Thyroid gland (tissue), 4 donors: ENCODE measurements around the gene PTP4A2. TPM values are rescaled to one million over a fixed set of nuclear protein-coding genes. Genes with fewer than 3 reads are reported as not detected.

Experiments
- DNase-seq, 2 donors: peaks; one replicate each; pipeline ENCODE4 v3.0.0-alpha.2; 2019
- H3K27ac ChIP-seq, 3 donors: fragments of 200-600 bp; sonication (generic); 1 replicate in 2 of 3; 2 replicates in 1 of 3; pipeline ENCODE4 v1.5.1; 2016 to 2019; ENCODE audit warnings: mild to moderate bottlenecking in 1 of 3, moderate library complexity in 1 of 3
- H3K27me3 ChIP-seq: fragments of 200-600 bp; sonication (generic); one replicate; pipeline ENCODE4 v1.5.1; 2019
- H3K36me3 ChIP-seq, 2 donors: fragments of 200-600 bp; sonication (generic); one replicate each; pipeline ENCODE4 v1.5.1; 2016 to 2019
- H3K4me1 ChIP-seq, 2 donors: fragments of 200-600 bp; sonication (generic); one replicate each; pipeline ENCODE4 v1.5.1; 2017 to 2019
- H3K4me3 ChIP-seq, 3 donors: fragments of 200-600 bp; sonication (generic); replicated peaks in 1 of 3; 1 replicate in 2 of 3; 2 replicates in 1 of 3; pipeline ENCODE4 v1.5.1; 2016; ENCODE audit warnings: mild to moderate bottlenecking in 1 of 3
- H3K9me3 ChIP-seq: fragments of 200-600 bp; sonication (generic); one replicate; pipeline ENCODE4 v1.5.1; 2017
- CTCF ChIP-seq, 6 experiments: fragments of 200-600 bp in 3 of 6; fragments of 450-650 bp in 3 of 6; sonication (generic) in 3 of 6; IDR thresholded peaks; one replicate each; pipeline ENCODE4 v1.5.1; 2016 to 2019; ENCODE audit warnings: antibody characterized with exemption in 6 of 6, mild to moderate bottlenecking in 2 of 6, inconsistent platforms in 1 of 6, moderate library complexity in 1 of 6
- POLR2A ChIP-seq, 2 donors: fragments of 450-650 bp; IDR thresholded peaks; one replicate each; pipeline ENCODE4 v1.6.1; 2017; ENCODE audit warnings: antibody characterized with exemption in 2 of 2, mild to moderate bottlenecking in 2 of 2, moderate library complexity in 1 of 2
- WGBS, 2 donors: methylation state at CpG; one replicate each; pipeline ENCODE4 v1.1.5; 2017; 5-methylcytosine and 5-hydroxymethylcytosine counted together
- intact Hi-C: fragments of 100-400 bp; cut with DNase I; formaldehyde crosslinking; loops from one replicate; pipeline ENCODE4 v1.15.1; 2023
- total RNA-seq, 4 donors: library from RNA; depleted of rRNA; stranded (reverse); fragments of >200 nt; gene quantifications; one replicate each; pipeline ENCODE4 v1.2.3, GENCODE V29; 2016

The PTP4A2 gene
- total RNA-seq, 4 donors from 2014 or later: 204 to 507 (median 328) TPM

GRCh38 chr1:31867546-31867945 lies 70.6 kb downstream of the PTP4A2 start:
- no peak for DNase-seq
- Histone ChIP-seq H3K4me1 (peaks cover 0 to 4% of the 10 kb centered on the region in 2 donors), H3K27me3 (no peaks in the 10 kb centered on the region), H3K9me3 (no peaks in the 10 kb centered on the region), H3K27ac (no peak overlapping the region), H3K36me3 (no peaks in the 10 kb centered on the region), H3K4me3 (no peak overlapping the region)
- TF ChIP-seq CTCF (IDR thresholded peaks at IDR 0.05): no peak
- TF ChIP-seq POLR2A (IDR thresholded peaks at IDR 0.05): no peak
- 89 to 90% methylated on average over 7 of the region's 7 CpGs for WGBS, 2 donors
- intact Hi-C loops: no loop called here

GRCh38 chr1:31866450-31867032 lies 71.6 kb downstream of the PTP4A2 start:
- WGBS, 2 donors: 19 to 30% methylated on average over 5 of the region's 5 CpGs
- H3K27ac ChIP-seq: peak overlapping the region in 2 of 3 donors; percentile 17 to 38
- no peaks in the 10 kb centered on the region for H3K36me3 ChIP-seq
- intact Hi-C loops: no loop called here
- H3K4me1 ChIP-seq: no peaks in the 10 kb centered on the region
- TF ChIP-seq POLR2A (IDR thresholded peaks at IDR 0.05) (no peak), CTCF (IDR thresholded peaks at IDR 0.05) (no peak)
- no peak overlapping the region for H3K4me3 ChIP-seq
- DNase-seq: peak; percentile 34 to 35
- no peaks in the 10 kb centered on the region for H3K9me3 ChIP-seq
- H3K27me3 ChIP-seq: no peaks in the 10 kb centered on the region

GRCh38 chr1:31865728-31866449 lies 72.3 kb downstream of the PTP4A2 start:
- no peaks in the 10 kb centered on the region for H3K9me3 ChIP-seq
- DNase-seq: no peak
- 83 to 87% methylated on average over 11 of the region's 11 CpGs for WGBS, 2 donors
- H3K27me3 ChIP-seq: no peaks in the 10 kb centered on the region
- H3K4me1 ChIP-seq: no peaks in the 10 kb centered on the region
- H3K27ac ChIP-seq: peak overlapping the region in 2 of 3 donors; percentile 17 to 38
- TF ChIP-seq POLR2A (IDR thresholded peaks at IDR 0.05): no peak
- TF ChIP-seq CTCF (IDR thresholded peaks at IDR 0.05): no peak
- no peak overlapping the region for H3K4me3 ChIP-seq
- no peaks in the 10 kb centered on the region for H3K36me3 ChIP-seq
- intact Hi-C loops: no loop called here

- Histone ChIP-seq H3K27ac (no peak overlapping the region), H3K4me1 (no peaks in the 10 kb centered on the region), H3K9me3 (no peaks in the 10 kb centered on the region), H3K36me3 (no peaks in the 10 kb centered on the region), H3K27me3 (no peaks in the 10 kb centered on the region), H3K4me3 (no peak overlapping the region)
- TF ChIP-seq CTCF (IDR thresholded peaks at IDR 0.05): no peak
- no peak for TF ChIP-seq POLR2A (IDR thresholded peaks at IDR 0.05)
- intact Hi-C loops: no loop called here
- 95 to 97% methylated on average over 4 of the region's 4 CpGs for WGBS, 2 donors
- DNase-seq: no peak
These were observed 76.1 kb downstream of the PTP4A2 start for GRCh38 chr1:31862071-31862470.

GRCh38 chr1:31861346-31861745 lies 76.8 kb downstream of the PTP4A2 start:
- H3K4me1 ChIP-seq: no peaks in the 10 kb centered on the region
- no peak for DNase-seq
- no peak overlapping the region for H3K27ac ChIP-seq
- no peaks in the 10 kb centered on the region for H3K36me3 ChIP-seq
- WGBS, 2 donors: 87 to 90% methylated on average over 5 of the region's 5 CpGs
- H3K27me3 ChIP-seq: no peaks in the 10 kb centered on the region
- H3K4me3 ChIP-seq: no peak overlapping the region
- H3K9me3 ChIP-seq: no peaks in the 10 kb centered on the region
- TF ChIP-seq POLR2A (IDR thresholded peaks at IDR 0.05): no peak
- TF ChIP-seq CTCF (IDR thresholded peaks at IDR 0.05): no peak
- intact Hi-C loops: no loop called here
